ENCODE results near the gene CLCA1.

The CLCA1 gene

GRCh38 chr1:86517336-86517735, 48.6 kb downstream of the CLCA1 start:
- TF ChIP-seq CTCF (IDR thresholded peaks at IDR 0.05; ENCODE audit: control insufficient read depth, insufficient read depth, low read depth, low read length, missing control alignments), result no peak
- H3K4me3 ChIP-seq (ENCODE audit: control insufficient read depth, low read depth, low read length), result no peak overlapping the region
- DNase-seq (ENCODE audit: low read depth), result no peak

- TF ChIP-seq CTCF (IDR thresholded peaks at IDR 0.05; ENCODE audit: control insufficient read depth, insufficient read depth, low read depth, low read length, missing control alignments), result no peak
- DNase-seq (ENCODE audit: low read depth), result no peak
Measured at GRCh38 chr1:86520789-86521521, 52.2 kb downstream of the CLCA1 start.

GRCh38 chr1:86521522-86521891, 52.8 kb downstream of the CLCA1 start:
- DNase-seq (ENCODE audit: low read depth), result no peak
- H3K4me3 ChIP-seq (ENCODE audit: control insufficient read depth, low read depth, low read length), result no peak overlapping the region
- no peak for TF ChIP-seq CTCF (IDR thresholded peaks at IDR 0.05; ENCODE audit: control insufficient read depth, insufficient read depth, low read depth, low read length, missing control alignments)

More at GRCh38 chr1:86520789-86521521, 52.2 kb downstream of the CLCA1 start:
- H3K4me3 ChIP-seq (ENCODE audit: control insufficient read depth, low read depth, low read length), result no peak overlapping the region

DNA sequence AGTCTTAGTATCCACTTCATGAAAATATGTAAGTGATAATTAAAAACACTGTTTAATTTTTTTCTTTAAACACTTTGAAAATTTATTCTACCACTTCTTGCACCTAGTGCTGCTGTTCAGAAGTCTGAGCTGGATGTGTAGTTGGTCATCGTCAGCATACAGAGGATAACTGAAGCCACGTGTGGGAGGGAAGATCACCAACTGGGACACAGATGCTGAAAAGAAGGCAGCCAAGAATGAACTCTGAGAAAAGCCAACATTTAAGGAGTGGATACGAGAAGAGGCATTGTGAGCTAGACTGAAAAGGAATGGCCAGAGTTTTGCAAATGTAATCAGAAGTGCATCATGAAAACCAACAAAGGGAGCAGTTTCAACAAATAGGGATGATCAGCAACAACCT, 53.5 kb downstream of the CLCA1 start:
- no peak for DNase-seq (ENCODE audit: low read depth)
- no peak overlapping the region for H3K4me3 ChIP-seq (ENCODE audit: control insufficient read depth, low read depth, low read length)
- TF ChIP-seq CTCF (IDR thresholded peaks at IDR 0.05; ENCODE audit: control insufficient read depth, insufficient read depth, low read depth, low read length, missing control alignments), result no peak

- DNase-seq (ENCODE audit: low read depth), result no peak
- H3K4me3 ChIP-seq (ENCODE audit: control insufficient read depth, low read depth, low read length), result no peak overlapping the region
- TF ChIP-seq CTCF (IDR thresholded peaks at IDR 0.05; ENCODE audit: control insufficient read depth, insufficient read depth, low read depth, low read length, missing control alignments), result no peak
Measured at GRCh38 chr1:86523670-86524354, 55.1 kb downstream of the CLCA1 start.

DNA sequence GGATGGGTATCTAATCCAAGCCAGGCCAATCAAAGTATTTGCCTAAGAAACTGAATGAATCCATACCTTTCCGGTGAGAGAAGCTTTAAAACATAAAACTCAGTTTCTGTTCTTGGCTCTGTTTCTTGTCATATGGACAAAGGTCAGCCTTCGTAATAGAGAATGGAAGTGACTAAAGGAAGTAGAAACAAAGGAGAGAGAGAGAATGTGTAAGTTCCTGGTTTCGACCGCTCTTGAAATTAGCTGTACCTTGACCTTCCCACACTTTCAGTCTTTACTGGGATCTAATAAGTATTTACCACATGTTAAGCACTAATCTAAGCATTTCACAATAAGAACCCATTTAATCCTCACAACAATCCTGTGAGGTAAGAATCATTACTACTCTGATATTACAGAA, 58.6 kb downstream of the CLCA1 start:
- no peak for TF ChIP-seq CTCF (IDR thresholded peaks at IDR 0.05; ENCODE audit: control insufficient read depth, insufficient read depth, low read depth, low read length, missing control alignments)
- H3K4me3 ChIP-seq (ENCODE audit: control insufficient read depth, low read depth, low read length), result no peak overlapping the region
- DNase-seq (ENCODE audit: low read depth), result no peak
